Esophagus muscularis mucosa (tissue), 4 donors: ENCODE measurements around the gene ADAMTSL1.

Experiments
- EP300 ChIP-seq: sonication (generic); formaldehyde crosslinking; IDR thresholded peaks from one replicate; pipeline ENCODE4 v1.6.1; 2017; ENCODE audit warnings: antibody characterized with exemption
- POLR2A ChIP-seq: fragments of 450-650 bp; IDR thresholded peaks from one replicate; pipeline ENCODE4 v1.6.1; 2017; ENCODE audit warnings: antibody characterized with exemption, moderate library complexity, mild to moderate bottlenecking, low read depth
- POLR2AphosphoS5 ChIP-seq, 2 donors: sonication (generic); formaldehyde crosslinking; IDR thresholded peaks; one replicate each; pipeline ENCODE4 v1.6.1; 2017; ENCODE audit warnings: antibody characterized with exemption in 2 of 2
- TF ChIP-seq, protein P1 (sequence below), 3 experiments: fragments of 200-600 bp in 2 of 3; fragments of 450-650 bp in 1 of 3; sonication (generic) in 2 of 3; IDR thresholded peaks; one replicate each; pipeline ENCODE4 v1.5.1; 2017 to 2019; ENCODE audit warnings: antibody characterized with exemption in 3 of 3, mild to moderate bottlenecking in 2 of 3, moderate library complexity in 1 of 3

DNA sequence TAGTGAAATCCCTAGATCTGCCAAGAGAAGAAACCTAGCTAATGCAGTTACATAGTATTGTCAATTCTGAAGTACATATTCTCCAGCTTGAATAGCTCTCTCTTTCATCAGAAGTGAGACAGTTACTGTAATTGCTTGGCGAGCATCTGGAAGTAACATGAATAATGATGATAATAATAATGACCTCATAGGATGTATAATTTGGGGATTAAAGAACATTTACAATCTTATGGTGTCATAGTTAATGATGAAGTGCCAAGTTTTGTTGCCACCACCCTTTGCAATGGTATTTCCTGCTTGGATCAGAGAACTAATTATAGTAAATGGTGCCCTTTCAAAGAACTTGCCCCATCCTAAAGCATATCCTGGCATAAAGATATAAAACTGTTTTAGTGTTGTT is 201.4 kb downstream of the ADAMTSL1 start:
- no peak for TF ChIP-seq POLR2A
- TF ChIP-seq, protein P1, sequence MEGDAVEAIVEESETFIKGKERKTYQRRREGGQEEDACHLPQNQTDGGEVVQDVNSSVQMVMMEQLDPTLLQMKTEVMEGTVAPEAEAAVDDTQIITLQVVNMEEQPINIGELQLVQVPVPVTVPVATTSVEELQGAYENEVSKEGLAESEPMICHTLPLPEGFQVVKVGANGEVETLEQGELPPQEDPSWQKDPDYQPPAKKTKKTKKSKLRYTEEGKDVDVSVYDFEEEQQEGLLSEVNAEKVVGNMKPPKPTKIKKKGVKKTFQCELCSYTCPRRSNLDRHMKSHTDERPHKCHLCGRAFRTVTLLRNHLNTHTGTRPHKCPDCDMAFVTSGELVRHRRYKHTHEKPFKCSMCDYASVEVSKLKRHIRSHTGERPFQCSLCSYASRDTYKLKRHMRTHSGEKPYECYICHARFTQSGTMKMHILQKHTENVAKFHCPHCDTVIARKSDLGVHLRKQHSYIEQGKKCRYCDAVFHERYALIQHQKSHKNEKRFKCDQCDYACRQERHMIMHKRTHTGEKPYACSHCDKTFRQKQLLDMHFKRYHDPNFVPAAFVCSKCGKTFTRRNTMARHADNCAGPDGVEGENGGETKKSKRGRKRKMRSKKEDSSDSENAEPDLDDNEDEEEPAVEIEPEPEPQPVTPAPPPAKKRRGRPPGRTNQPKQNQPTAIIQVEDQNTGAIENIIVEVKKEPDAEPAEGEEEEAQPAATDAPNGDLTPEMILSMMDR (IDR thresholded peaks at IDR 0.05): no peak
- no peak for TF ChIP-seq EP300
- no peak for TF ChIP-seq POLR2AphosphoS5 (IDR thresholded peaks at IDR 0.05)
